SU-DHL-6 (cell line): ENCODE data around the gene RPL27A.

Experiments
- H2AFZ ChIP-seq: fragments of 200-600 bp; sonication (generic); 2 replicates; pipeline ENCODE4 v1.6.1; 2014; ENCODE audit warnings: low read depth, mild to moderate bottlenecking, moderate library complexity, mixed read lengths, antibody characterized with exemption, low read length; ENCODE audit not compliant: severe bottlenecking
- H3F3A ChIP-seq: fragments of 200-600 bp; shearing (Covaris generic); 2 replicates; pipeline ENCODE4 v1.6.0; 2016; ENCODE audit warnings: antibody characterized with exemption, mild to moderate bottlenecking; ENCODE audit not compliant: insufficient read depth
- H3K27ac ChIP-seq: fragments of 200-600 bp; sonication (generic); 2 replicates; pipeline ENCODE4 v1.5.1; 2016; ENCODE audit warnings: low read depth, mild to moderate bottlenecking, low read length, moderate library complexity, mixed read lengths
- H3K27me3 ChIP-seq: fragments of 200-600 bp; sonication (generic), shearing (Covaris generic); 2 replicates; pipeline ENCODE4 v1.6.0; 2014; ENCODE audit warnings: mild to moderate bottlenecking, low read length
- H3K36me3 ChIP-seq: fragments of 200-600 bp; sonication (generic); 2 replicates; pipeline ENCODE4 v1.6.1; 2014; ENCODE audit warnings: mild to moderate bottlenecking, low read length, mixed read lengths
- H3K4me2 ChIP-seq: fragments of 300-600, 200-600 bp; shearing (Covaris generic), sonication (generic); 2 replicates; pipeline ENCODE4 v1.6.0; 2014; ENCODE audit warnings: low read length, low read depth, mild to moderate bottlenecking; ENCODE audit not compliant: poor library complexity, severe bottlenecking
- H3K4me3 ChIP-seq: fragments of 200-600 bp; sonication (generic); 2 replicates; pipeline ENCODE4 v1.5.1; 2014; ENCODE audit warnings: antibody characterized with exemption, low read length, mild to moderate bottlenecking, mixed read lengths; ENCODE audit not compliant: insufficient read depth, poor library complexity, severe bottlenecking
- H3K79me2 ChIP-seq: fragments of 200-600 bp; sonication (generic); 2 replicates; pipeline ENCODE4 v1.6.1; 2014; ENCODE audit warnings: mild to moderate bottlenecking, low read length, moderate library complexity; ENCODE audit not compliant: insufficient read depth
- H3K9ac ChIP-seq: fragments of 200-600 bp; sonication (generic); 2 replicates; pipeline ENCODE4 v1.7.0; 2014; ENCODE audit warnings: mild to moderate bottlenecking, low read length
- H3K9me2 ChIP-seq: fragments of 200-600 bp; sonication (generic); replicated peaks from 2 replicates; pipeline ENCODE4 v1.6.1; 2014; ENCODE audit warnings: low read length; ENCODE audit not compliant: insufficient read depth
- H3K9me3 ChIP-seq: fragments of 200-600 bp; sonication (generic); 2 replicates; pipeline ENCODE4 v1.6.1; 2014; ENCODE audit warnings: low read length, mixed read lengths; ENCODE audit not compliant: insufficient read depth
- H4K20me1 ChIP-seq: fragments of 200-600 bp; sonication (generic); 2 replicates; pipeline ENCODE4 v1.6.1; 2014; ENCODE audit warnings: low read depth, mild to moderate bottlenecking, antibody characterized with exemption, low read length, moderate library complexity, mixed read lengths
- EZH2phosphoT487 ChIP-seq: fragments of 200-600 bp; sonication (generic), shearing (Covaris generic); conservative IDR thresholded peaks from 2 replicates; pipeline ENCODE4 v1.6.1; 2018; ENCODE audit warnings: mild to moderate bottlenecking, antibody characterized with exemption, low read length, moderate library complexity, mixed read lengths
- TF ChIP-seq, protein P1 (sequence below): fragments of 200-600 bp; sonication (generic); IDR thresholded peaks from one replicate; pipeline ENCODE4 v1.5.1; 2017; ENCODE audit warnings: antibody characterized with exemption, mild to moderate bottlenecking, low read length, moderate library complexity; ENCODE audit not compliant: insufficient read depth, poor library complexity, severe bottlenecking

Gene RPL27A

DNA sequence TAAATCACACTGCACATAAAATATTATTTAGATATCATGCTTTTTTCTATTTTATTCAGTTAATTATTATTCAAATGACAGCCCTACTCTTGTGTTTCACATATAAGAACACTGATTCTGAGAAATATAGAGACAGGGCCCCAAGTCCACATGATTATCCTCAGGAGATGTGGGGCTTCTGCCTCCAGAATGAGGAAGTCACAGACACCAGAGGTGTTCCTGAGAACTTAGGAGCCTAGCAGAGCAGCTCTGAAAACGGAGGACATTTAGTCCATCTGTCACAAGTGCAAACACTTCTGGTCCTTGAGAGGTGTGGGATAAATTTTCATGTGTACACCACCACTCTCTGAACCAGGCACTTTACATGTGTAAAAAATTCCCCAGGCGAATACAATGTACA lies 26.3 kb upstream of the RPL27A start:
- Histone ChIP-seq H3K9ac (no peak overlapping the region), H3K4me3 (no peak overlapping the region), H4K20me1 (no peaks in the 10 kb centered on the region), H3K9me2 (no peaks in the 10 kb centered on the region), H3K27me3 (no peaks in the 10 kb centered on the region), H3F3A (no peaks in the 10 kb centered on the region), H3K36me3 (no peaks in the 10 kb centered on the region), H3K4me2 (no peak overlapping the region), H3K27ac (no peak overlapping the region), H2AFZ (no peak overlapping the region), H3K79me2 (no peaks in the 10 kb centered on the region), H3K9me3 (no peaks in the 10 kb centered on the region)
- no peak for TF ChIP-seq EZH2phosphoT487
- TF ChIP-seq, protein P1, sequence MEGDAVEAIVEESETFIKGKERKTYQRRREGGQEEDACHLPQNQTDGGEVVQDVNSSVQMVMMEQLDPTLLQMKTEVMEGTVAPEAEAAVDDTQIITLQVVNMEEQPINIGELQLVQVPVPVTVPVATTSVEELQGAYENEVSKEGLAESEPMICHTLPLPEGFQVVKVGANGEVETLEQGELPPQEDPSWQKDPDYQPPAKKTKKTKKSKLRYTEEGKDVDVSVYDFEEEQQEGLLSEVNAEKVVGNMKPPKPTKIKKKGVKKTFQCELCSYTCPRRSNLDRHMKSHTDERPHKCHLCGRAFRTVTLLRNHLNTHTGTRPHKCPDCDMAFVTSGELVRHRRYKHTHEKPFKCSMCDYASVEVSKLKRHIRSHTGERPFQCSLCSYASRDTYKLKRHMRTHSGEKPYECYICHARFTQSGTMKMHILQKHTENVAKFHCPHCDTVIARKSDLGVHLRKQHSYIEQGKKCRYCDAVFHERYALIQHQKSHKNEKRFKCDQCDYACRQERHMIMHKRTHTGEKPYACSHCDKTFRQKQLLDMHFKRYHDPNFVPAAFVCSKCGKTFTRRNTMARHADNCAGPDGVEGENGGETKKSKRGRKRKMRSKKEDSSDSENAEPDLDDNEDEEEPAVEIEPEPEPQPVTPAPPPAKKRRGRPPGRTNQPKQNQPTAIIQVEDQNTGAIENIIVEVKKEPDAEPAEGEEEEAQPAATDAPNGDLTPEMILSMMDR: no peak

DNA sequence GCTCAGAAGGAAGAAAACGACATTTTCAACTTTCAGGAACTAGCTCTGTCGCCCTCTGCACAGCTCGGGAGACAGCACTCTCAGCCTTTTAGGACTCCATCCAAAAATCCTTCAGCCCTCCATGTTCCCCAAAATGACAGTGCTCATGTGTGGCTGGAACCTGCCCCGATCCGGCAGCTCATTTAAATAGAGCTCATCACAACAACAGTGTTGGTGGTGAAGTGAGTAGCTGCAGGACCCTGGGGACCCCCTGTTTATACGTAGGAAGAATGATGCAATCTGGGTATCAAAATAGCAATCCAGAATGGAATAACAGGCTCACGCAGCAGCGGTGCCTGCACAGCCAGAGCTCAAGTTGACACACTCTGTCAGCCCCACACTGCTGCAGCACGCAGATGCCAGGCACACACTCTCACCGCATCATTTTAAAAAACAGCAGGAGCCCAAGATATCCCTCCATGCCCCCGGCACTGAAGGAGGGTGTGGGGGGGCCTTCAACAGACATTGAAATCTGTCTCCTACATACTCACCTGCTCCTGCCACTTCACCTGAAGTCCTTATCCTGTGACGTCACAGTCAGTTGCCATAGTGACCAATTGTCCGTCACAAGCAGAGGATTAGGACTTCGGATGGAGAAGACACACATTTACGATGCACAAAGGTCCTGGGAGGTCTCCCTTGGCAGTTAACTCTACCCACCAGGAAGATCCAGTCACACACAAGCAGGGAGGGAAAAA lies 24.1 kb upstream of the RPL27A start:
- Histone ChIP-seq H2AFZ (no peak overlapping the region), H3K79me2 (no peaks in the 10 kb centered on the region), H3K36me3 (no peaks in the 10 kb centered on the region), H3K4me2 (no peak overlapping the region), H3K4me3 (no peak overlapping the region), H3K9me2 (no peaks in the 10 kb centered on the region), H3F3A (no peaks in the 10 kb centered on the region), H3K9me3 (no peaks in the 10 kb centered on the region), H3K9ac (no peak overlapping the region), H3K27me3 (no peaks in the 10 kb centered on the region), H3K27ac (no peak overlapping the region), H4K20me1 (no peaks in the 10 kb centered on the region)
- TF ChIP-seq, protein P1: no peak
- no peak for TF ChIP-seq EZH2phosphoT487

DNA sequence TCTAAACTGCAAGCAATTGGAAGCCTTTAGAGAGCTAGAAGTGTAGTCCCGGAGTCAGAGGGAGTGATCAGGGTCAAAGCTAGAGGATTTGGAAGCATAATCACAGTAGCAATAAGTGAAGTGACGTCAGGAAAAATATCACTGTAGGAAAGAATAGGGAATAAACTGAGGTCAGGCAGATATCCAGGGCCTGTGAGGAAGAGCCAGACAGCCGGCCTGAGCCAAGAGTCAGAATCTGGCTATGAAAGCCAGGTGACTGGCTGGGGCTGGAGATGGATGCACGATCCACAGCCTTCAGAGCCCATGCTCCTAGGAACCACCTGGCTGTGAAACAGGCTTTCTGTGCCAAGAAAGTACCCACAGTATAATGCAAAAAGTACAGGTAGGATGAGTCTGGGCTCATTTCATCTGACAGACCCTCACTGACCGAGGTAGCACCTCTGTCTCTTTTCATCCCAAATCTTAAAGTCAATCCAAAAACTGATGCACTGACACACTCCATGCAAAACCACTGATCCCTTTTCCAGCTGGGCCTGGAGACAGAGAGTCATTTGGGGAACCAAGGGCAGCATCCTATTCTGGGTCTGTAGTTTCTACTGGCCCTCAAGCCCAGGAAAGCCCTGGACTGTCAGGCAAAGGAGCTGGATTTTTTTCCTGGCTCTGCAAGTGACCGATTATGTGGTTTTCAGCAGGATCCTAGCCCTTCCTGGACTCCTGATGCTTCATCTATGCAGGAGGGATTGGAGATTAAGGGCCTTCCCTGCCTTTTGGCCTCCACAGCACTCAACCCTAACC lies 21.4 kb upstream of the RPL27A start:
- H2AFZ ChIP-seq: no peak overlapping the region
- no peaks in the 10 kb centered on the region for H4K20me1 ChIP-seq
- TF ChIP-seq EZH2phosphoT487: no peak
- TF ChIP-seq, protein P1: no peak
- no peaks in the 10 kb centered on the region for H3K79me2 ChIP-seq
- H3K27me3 ChIP-seq: no peaks in the 10 kb centered on the region
- no peak overlapping the region for H3K4me3 ChIP-seq
- H3K9me2 ChIP-seq: no peaks in the 10 kb centered on the region
- no peaks in the 10 kb centered on the region for H3K9me3 ChIP-seq
- H3K27ac ChIP-seq: no peak overlapping the region
- no peak overlapping the region for H3K4me2 ChIP-seq
- no peaks in the 10 kb centered on the region for H3F3A ChIP-seq
- H3K9ac ChIP-seq: no peak overlapping the region
- H3K36me3 ChIP-seq: no peaks in the 10 kb centered on the region
